ENCODE results near the gene C2orf69.

C2orf69 gene

GRCh38 chr2:199914372-199914958 is 3.4 kb downstream of the C2orf69 start:
- Histone ChIP-seq H3K4me3 (ENCODE audit: low read length) (no peak overlapping the region), H3K9me3 (ENCODE audit: insufficient read depth, low read depth, low read length) (peaks cover 20% of the 10 kb centered on the region), H3K36me3 (ENCODE audit: insufficient read depth, low read length) (peaks cover 59% of the 10 kb centered on the region), H3K9ac (ENCODE audit: low read depth, low read length) (no peak overlapping the region), H3K27ac (ENCODE audit: low read depth, low read length) (no peak overlapping the region), H3K4me1 (ENCODE audit: insufficient read depth, low read length) (peaks cover 7% of the 10 kb centered on the region), H3K27me3 (ENCODE audit: insufficient read depth, low read length) (no peaks in the 10 kb centered on the region)
- 95% methylated on average over 2 of the region's 2 CpGs for WGBS

GRCh38 chr2:199916980-199917379 is 5.9 kb downstream of the C2orf69 start:
- whole genome bisulfite sequencing: 97% methylated on average over 4 of the region's 4 CpGs
- peaks cover 20% of the 10 kb centered on the region for H3K9me3 ChIP-seq (ENCODE audit: insufficient read depth, low read depth, low read length)
- H3K4me1 ChIP-seq (ENCODE audit: insufficient read depth, low read length): no peaks in the 10 kb centered on the region
- H3K36me3 ChIP-seq (ENCODE audit: insufficient read depth, low read length): peaks cover 67% of the 10 kb centered on the region
- H3K27ac ChIP-seq (ENCODE audit: low read depth, low read length): no peak overlapping the region
- H3K27me3 ChIP-seq (ENCODE audit: insufficient read depth, low read length): no peaks in the 10 kb centered on the region
- no peak overlapping the region for H3K9ac ChIP-seq (ENCODE audit: low read depth, low read length)
- no peak overlapping the region for H3K4me3 ChIP-seq (ENCODE audit: low read length)

- H3K36me3 ChIP-seq (ENCODE audit: insufficient read depth, low read length): peaks cover 57% of the 10 kb centered on the region
- H3K4me1 ChIP-seq (ENCODE audit: insufficient read depth, low read length): peaks cover 20% of the 10 kb centered on the region
- no peak overlapping the region for H3K9ac ChIP-seq (ENCODE audit: low read depth, low read length)
- H3K27ac ChIP-seq (ENCODE audit: low read depth, low read length): no peak overlapping the region
- 72% methylated on average over 4 of the region's 5 CpGs for WGBS
- no peaks in the 10 kb centered on the region for H3K27me3 ChIP-seq (ENCODE audit: insufficient read depth, low read length)
- no peak overlapping the region for H3K4me3 ChIP-seq (ENCODE audit: low read length)
- no peaks in the 10 kb centered on the region for H3K9me3 ChIP-seq (ENCODE audit: insufficient read depth, low read depth, low read length)
These were observed 11.8 kb downstream of the C2orf69 start for GRCh38 chr2:199922856-199923255.

GRCh38 chr2:199923924-199924323 is 12.8 kb downstream of the C2orf69 start:
- peaks cover 31% of the 10 kb centered on the region for H3K4me1 ChIP-seq (ENCODE audit: insufficient read depth, low read length)
- 82% methylated on average over 2 of the region's 2 CpGs for WGBS
- H3K27me3 ChIP-seq (ENCODE audit: insufficient read depth, low read length): no peaks in the 10 kb centered on the region
- peaks cover 49% of the 10 kb centered on the region for H3K36me3 ChIP-seq (ENCODE audit: insufficient read depth, low read length)
- H3K4me3 ChIP-seq (ENCODE audit: low read length): no peak overlapping the region
- H3K27ac ChIP-seq (ENCODE audit: low read depth, low read length): no peak overlapping the region
- H3K9me3 ChIP-seq (ENCODE audit: insufficient read depth, low read depth, low read length): no peaks in the 10 kb centered on the region
- H3K9ac ChIP-seq (ENCODE audit: low read depth, low read length): no peak overlapping the region

GRCh38 chr2:199926806-199927205 is 15.7 kb downstream of the C2orf69 start:
- H3K9ac ChIP-seq (ENCODE audit: low read depth, low read length): no peak overlapping the region
- H3K9me3 ChIP-seq (ENCODE audit: insufficient read depth, low read depth, low read length): no peaks in the 10 kb centered on the region
- H3K27ac ChIP-seq (ENCODE audit: low read depth, low read length): no peak overlapping the region
- WGBS: 86% methylated on average over 1 of the region's 1 CpG
- no peaks in the 10 kb centered on the region for H3K27me3 ChIP-seq (ENCODE audit: insufficient read depth, low read length)
- peaks cover 37% of the 10 kb centered on the region for H3K4me1 ChIP-seq (ENCODE audit: insufficient read depth, low read length)
- H3K36me3 ChIP-seq (ENCODE audit: insufficient read depth, low read length): peaks cover 59% of the 10 kb centered on the region
- no peak overlapping the region for H3K4me3 ChIP-seq (ENCODE audit: low read length)

- peak overlapping the region; percentile 70; the same call in 1 of the 2 replicates for H3K27ac ChIP-seq (ENCODE audit: low read depth, low read length)
- H3K27me3 ChIP-seq (ENCODE audit: insufficient read depth, low read length): no peaks in the 10 kb centered on the region
- H3K9me3 ChIP-seq (ENCODE audit: insufficient read depth, low read depth, low read length): no peaks in the 10 kb centered on the region
- H3K36me3 ChIP-seq (ENCODE audit: insufficient read depth, low read length): peaks cover 67% of the 10 kb centered on the region
- peaks cover 27% of the 10 kb centered on the region for H3K4me1 ChIP-seq (ENCODE audit: insufficient read depth, low read length)
- H3K9ac ChIP-seq (ENCODE audit: low read depth, low read length): no peak overlapping the region
- 41% methylated on average over 2 of the region's 2 CpGs for WGBS
- no peak overlapping the region for H3K4me3 ChIP-seq (ENCODE audit: low read length)
These were observed 17.1 kb downstream of the C2orf69 start for GRCh38 chr2:199928226-199928625.

GRCh38 chr2:199928626-199929025 is 17.5 kb downstream of the C2orf69 start:
- H3K9me3 ChIP-seq (ENCODE audit: insufficient read depth, low read depth, low read length): no peaks in the 10 kb centered on the region
- H3K27me3 ChIP-seq (ENCODE audit: insufficient read depth, low read length): no peaks in the 10 kb centered on the region
- peaks cover 70% of the 10 kb centered on the region for H3K36me3 ChIP-seq (ENCODE audit: insufficient read depth, low read length)
- H3K27ac ChIP-seq (ENCODE audit: low read depth, low read length): peak overlapping the region; percentile 70; the same call in 1 of the 2 replicates
- H3K4me1 ChIP-seq (ENCODE audit: insufficient read depth, low read length): peaks cover 27% of the 10 kb centered on the region
- no peak overlapping the region for H3K9ac ChIP-seq (ENCODE audit: low read depth, low read length)
- no peak overlapping the region for H3K4me3 ChIP-seq (ENCODE audit: low read length)

- Histone ChIP-seq H3K27me3 (ENCODE audit: insufficient read depth, low read length) (no peaks in the 10 kb centered on the region), H3K27ac (ENCODE audit: low read depth, low read length) (no peak overlapping the region), H3K4me1 (ENCODE audit: insufficient read depth, low read length) (peaks cover 27% of the 10 kb centered on the region), H3K4me3 (ENCODE audit: low read length) (no peak overlapping the region), H3K9ac (ENCODE audit: low read depth, low read length) (no peak overlapping the region), H3K36me3 (ENCODE audit: insufficient read depth, low read length) (peaks cover 77% of the 10 kb centered on the region), H3K9me3 (ENCODE audit: insufficient read depth, low read depth, low read length) (no peaks in the 10 kb centered on the region)
- 100% methylated on average over 1 of the region's 2 CpGs for WGBS
These were observed 18.2 kb downstream of the C2orf69 start for GRCh38 chr2:199929262-199929661.

GRCh38 chr2:199932312-199932855 is 21.3 kb downstream of the C2orf69 start:
- Histone ChIP-seq H3K27ac (ENCODE audit: low read depth, low read length) (no peak overlapping the region), H3K9me3 (ENCODE audit: insufficient read depth, low read depth, low read length) (no peaks in the 10 kb centered on the region), H3K4me3 (ENCODE audit: low read length) (no peak overlapping the region), H3K27me3 (ENCODE audit: insufficient read depth, low read length) (no peaks in the 10 kb centered on the region), H3K9ac (ENCODE audit: low read depth, low read length) (no peak overlapping the region), H3K36me3 (ENCODE audit: insufficient read depth, low read length) (peaks cover 81% of the 10 kb centered on the region), H3K4me1 (ENCODE audit: insufficient read depth, low read length) (peaks cover 22% of the 10 kb centered on the region)
- 95% methylated on average over 4 of the region's 4 CpGs for WGBS

GRCh38 chr2:199933466-199933865 is 22.4 kb downstream of the C2orf69 start:
- Histone ChIP-seq H3K9me3 (ENCODE audit: insufficient read depth, low read depth, low read length) (no peaks in the 10 kb centered on the region), H3K36me3 (ENCODE audit: insufficient read depth, low read length) (peaks cover 86% of the 10 kb centered on the region), H3K4me3 (ENCODE audit: low read length) (no peak overlapping the region), H3K27ac (ENCODE audit: low read depth, low read length) (no peak overlapping the region), H3K9ac (ENCODE audit: low read depth, low read length) (no peak overlapping the region), H3K4me1 (ENCODE audit: insufficient read depth, low read length) (peaks cover 11% of the 10 kb centered on the region), H3K27me3 (ENCODE audit: insufficient read depth, low read length) (no peaks in the 10 kb centered on the region)
- WGBS: 100% methylated on average over 2 of the region's 3 CpGs

GRCh38 chr2:199936554-199936953 is 25.5 kb downstream of the C2orf69 start:
- Histone ChIP-seq H3K4me3 (ENCODE audit: low read length) (no peak overlapping the region), H3K9me3 (ENCODE audit: insufficient read depth, low read depth, low read length) (no peaks in the 10 kb centered on the region), H3K27ac (ENCODE audit: low read depth, low read length) (no peak overlapping the region), H3K36me3 (ENCODE audit: insufficient read depth, low read length) (peaks cover 94% of the 10 kb centered on the region), H3K4me1 (ENCODE audit: insufficient read depth, low read length) (no peaks in the 10 kb centered on the region), H3K9ac (ENCODE audit: low read depth, low read length) (no peak overlapping the region), H3K27me3 (ENCODE audit: insufficient read depth, low read length) (no peaks in the 10 kb centered on the region)
- WGBS: 93% methylated on average over 2 of the region's 2 CpGs

- H3K9me3 ChIP-seq (ENCODE audit: insufficient read depth, low read depth, low read length): no peaks in the 10 kb centered on the region
- H3K9ac ChIP-seq (ENCODE audit: low read depth, low read length): no peak overlapping the region
- 96% methylated on average over 2 of the region's 2 CpGs for WGBS
- peaks cover 91% of the 10 kb centered on the region for H3K36me3 ChIP-seq (ENCODE audit: insufficient read depth, low read length)
- no peak overlapping the region for H3K27ac ChIP-seq (ENCODE audit: low read depth, low read length)
- H3K27me3 ChIP-seq (ENCODE audit: insufficient read depth, low read length): no peaks in the 10 kb centered on the region
- no peaks in the 10 kb centered on the region for H3K4me1 ChIP-seq (ENCODE audit: insufficient read depth, low read length)
- no peak overlapping the region for H3K4me3 ChIP-seq (ENCODE audit: low read length)
These were observed 29.3 kb downstream of the C2orf69 start for GRCh38 chr2:199940373-199940772.

All from HUES64 (cell line).